HepG2 (cell line): ENCODE data around the gene HES3. TPM values are rescaled to one million over a fixed set of nuclear protein-coding genes. Genes with fewer than 3 reads are reported as not detected.

Experiments
- ATAC-seq: fragments of 200-7000 bp; cut with Tn5 transposase; 3 replicates; pipeline ENCODE4 v1.9.1; 2020; ENCODE audit warnings: mild to moderate bottlenecking, moderate library complexity
- BruUV-seq: library from RNA; stranded (reverse); fragments of 400-500 nt; replicated peaks from 2 replicates; lab custom pipeline; 2021; lab: Mats Ljungman, UMichigan
- CTCF ChIA-PET: fragments of 300-600 bp; formaldehyde crosslinking; extraction: SDS; loops from one replicate; lab custom pipeline; 2021; ENCODE audit warnings: low total read pairs, inconsistent platforms, low intra/inter-chr PET ratio; lab: Yijun Ruan, JAX
- POLR2A ChIA-PET: fragments of 350-600 bp; sonication (Branson Sonifier 250); formaldehyde crosslinking; loops from one replicate; lab custom pipeline; 2020; ENCODE audit warnings: antibody characterized with exemption, inconsistent platforms; lab: Yijun Ruan, JAX
- DNase-seq: peaks from one replicate; pipeline ENCODE4 v3.0.0-alpha.2; 2015; ENCODE audit warnings: low spot score
- FAIRE-seq: peaks from 3 replicates; lab custom pipeline; 2011; peaks lifted over from hg19 to GRCh38; lab: Jason Lieb, UNC
- H2AFZ ChIP-seq: one replicate; pipeline ENCODE4 v1.6.1; 2011; ENCODE audit warnings: low read length, inconsistent platforms
- H3K27ac ChIP-seq: fragments of 300-600 bp; 3 replicates; pipeline ENCODE4 v1.8.0; 2011; ENCODE audit warnings: mixed run types, mild to moderate bottlenecking, mixed read lengths, low read length, inconsistent platforms; ENCODE audit not compliant: insufficient read depth; ENCODE audit errors: extremely low read length
- H3K27me3 ChIP-seq, 2 experiments: fragments of 200-600 bp in 1 of 2; 2 replicates in 1 of 2; 3 replicates in 1 of 2; pipeline versions ENCODE4 v1.6.0 to v1.8.0; 2011; ENCODE audit warnings: low read length in 2 of 2, mild to moderate bottlenecking in 2 of 2, moderate library complexity in 2 of 2, inconsistent platforms in 1 of 2; ENCODE audit not compliant: insufficient read depth in 2 of 2, control insufficient read depth in 1 of 2
- H3K36me3 ChIP-seq, 2 experiments: fragments of 200-600 bp in 1 of 2; replicated peaks in 1 of 2; 2 replicates in 1 of 2; 3 replicates in 1 of 2; pipeline versions ENCODE4 v1.5.1 to v1.8.0; 2011; ENCODE audit warnings: low read length in 2 of 2, inconsistent platforms in 1 of 2; ENCODE audit not compliant: insufficient read depth in 2 of 2, control insufficient read depth in 1 of 2
- H3K4me1 ChIP-seq: 2 replicates; pipeline ENCODE4 v1.5.1; 2012; ENCODE audit warnings: low read length, inconsistent platforms; ENCODE audit not compliant: insufficient read depth
- H3K4me2 ChIP-seq: 2 replicates; pipeline ENCODE4 v1.6.0; 2011; ENCODE audit warnings: low read depth, low read length, inconsistent platforms
- H3K4me3 ChIP-seq, 3 experiments: fragments of 200-600 bp in 1 of 3; sonication (generic), shearing (Covaris generic) in 1 of 3; replicated peaks in 1 of 3; 2 replicates each; pipeline ENCODE4 v1.5.1; 2011 to 2016; ENCODE audit warnings: low read length in 3 of 3, inconsistent platforms in 2 of 3, low read depth in 2 of 3, mild to moderate bottlenecking in 2 of 3, control low read depth in 1 of 3, mixed read lengths in 1 of 3; ENCODE audit not compliant: insufficient read depth in 1 of 3
- H3K79me2 ChIP-seq: one replicate; pipeline ENCODE4 v1.6.1; 2011; ENCODE audit warnings: low read length, inconsistent platforms; ENCODE audit not compliant: insufficient read depth
- H3K9ac ChIP-seq: 2 replicates; pipeline ENCODE4 v1.6.0; 2011; ENCODE audit warnings: mild to moderate bottlenecking, low read depth, low read length, inconsistent platforms; ENCODE audit not compliant: insufficient read depth
- H3K9me3 ChIP-seq: 2 replicates; pipeline ENCODE4 v1.5.1; 2012; ENCODE audit warnings: mild to moderate bottlenecking, low read length
- H4K20me1 ChIP-seq: 2 replicates; pipeline ENCODE4 v1.6.0; 2011; ENCODE audit warnings: inconsistent platforms, mild to moderate bottlenecking, low read length, moderate library complexity; ENCODE audit not compliant: insufficient read depth
- BHLHE40 ChIP-seq: IDR thresholded peaks from 2 replicates; pipeline ENCODE4 v1.6.1; 2011; ENCODE audit warnings: low read length, improper control_type of control experiment
- GATAD2A ChIP-seq: IDR thresholded peaks from 2 replicates; pipeline ENCODE4 v1.6.1; 2016
- LBX2 ChIP-seq: sonication (generic); formaldehyde crosslinking; IDR thresholded peaks from 2 replicates; pipeline ENCODE4 v1.5.0; 2020; ENCODE audit warnings: missing genetic modification reagents, mild to moderate bottlenecking, borderline replicate concordance
- MED13 ChIP-seq: sonication (generic); formaldehyde crosslinking; IDR thresholded peaks from 2 replicates; pipeline ENCODE4 v1.5.0; 2020; ENCODE audit warnings: missing genetic modification reagents
- POGK ChIP-seq: sonication (generic); formaldehyde crosslinking; conservative IDR thresholded peaks from 2 replicates; pipeline ENCODE4 v1.8.0; 2022; ENCODE audit warnings: mild to moderate bottlenecking, moderate library complexity, missing genetic modification reagents
- RBFOX2 ChIP-seq: fragments of 200-400 bp; formaldehyde crosslinking; IDR thresholded peaks from 2 replicates; pipeline ENCODE4 v1.6.1; 2017; ENCODE audit warnings: low read depth, mild to moderate bottlenecking, low read length
- SOX13 ChIP-seq, 3 experiments: fragments of 450-650 bp in 1 of 3; sonication (generic) in 1 of 3; formaldehyde crosslinking in 1 of 3; IDR thresholded peaks in 2 of 3; conservative IDR thresholded peaks in 1 of 3; 2 replicates each; pipeline versions ENCODE4 v1.5.0 to v1.6.1; 2016 to 2020; ENCODE audit warnings: antibody characterized with exemption in 1 of 3, mild to moderate bottlenecking in 1 of 3, missing compliant biosample characterization in 1 of 3, missing genetic modification reagents in 1 of 3, moderate library complexity in 1 of 3
- ZNF138 ChIP-seq: sonication (generic); formaldehyde crosslinking; IDR thresholded peaks from 2 replicates; pipeline ENCODE4 v1.5.0; 2020; ENCODE audit warnings: mild to moderate bottlenecking, low read depth, missing genetic modification reagents
- ZNF383 ChIP-seq: sonication (generic); formaldehyde crosslinking; IDR thresholded peaks from 2 replicates; pipeline ENCODE4 v1.4.0; 2020; ENCODE audit warnings: missing genetic modification reagents, mild to moderate bottlenecking, borderline replicate concordance
- ZNF576 ChIP-seq: sonication (generic); formaldehyde crosslinking; IDR thresholded peaks from 2 replicates; pipeline ENCODE4 v1.4.0; 2020; ENCODE audit warnings: mild to moderate bottlenecking, missing genetic modification reagents
- ZNF691 ChIP-seq: sonication (generic); formaldehyde crosslinking; IDR thresholded peaks from 2 replicates; pipeline ENCODE4 v1.4.0; 2020; ENCODE audit warnings: missing genetic modification reagents, low read depth, mild to moderate bottlenecking, borderline replicate concordance
- WGBS: methylation state at CpG from one replicate; pipeline ENCODE4 v1.1.6; 2017; ENCODE audit warnings: low lambda C conversion rate; 5-methylcytosine and 5-hydroxymethylcytosine counted together
- in situ Hi-C: cut with HindIII; loops from 2 replicates; pipeline ENCODE4 v1.10.0; 2017; ENCODE audit warnings: low pct_unique_long_range_greater_than_20kb; ENCODE audit not compliant: extremely low pct_ligation_motif_present
- intact Hi-C: fragments of 100-400 bp; cut with micrococcal nuclease; formaldehyde crosslinking; loops from one replicate; pipeline ENCODE4 v1.10.0; 2022; ENCODE audit not compliant: unreplicated experiment
- polyA plus RNA-seq, 8 experiments: library from polyadenylated mRNA; depleted of rRNA in 3 of 8; stranded (reverse) in 7 of 8; unstranded in 1 of 8; fragments of >200 nt; fragmentation: Illumina TruSeq in 4 of 8; extraction: Trizol in 4 of 8; gene quantifications; 2 replicates each; pipeline versions ENCODE4 v1.2.1 to v1.2.3, GENCODE V29; 2011 to 2016; ENCODE audit warnings: low read depth in 4 of 8, missing spikeins in 1 of 8, mixed read lengths in 1 of 8; ENCODE audit not compliant: insufficient read depth in 1 of 8
- total RNA-seq, 5 experiments: library from RNA; depleted of rRNA; stranded (reverse); fragments of >200 nt; fragmentation: Illumina TruSeq; extraction: Trizol; gene quantifications; 2 replicates each; pipeline ENCODE4 v1.2.3, GENCODE V29; 2016; ENCODE audit warnings: low read depth in 1 of 5

The HES3 gene
- total and polyA plus RNA-seq, 2 of the 13 experiments (the other 11 are each of a cell fraction or from before 2014, with no cell fraction given): not detected

- TF ChIP-seq SOX13 (IDR thresholded peaks at IDR 0.05) (no peak), SOX13 (CRISPR knock-in tag; conservative IDR thresholded peaks at IDR 0.05 in 1 of 2, IDR thresholded peaks at IDR 0.05 in 1 of 2) (no peak)
- TF ChIP-seq, all 625 proteins: peak for 0
Observed at GRCh38 chr1:6285336-6285735, 41.4 kb downstream of the HES3 start (continued).

- WGBS: 95% methylated on average over 8 of the region's 8 CpGs
- intact Hi-C loops: no loop called here
- Histone ChIP-seq H3K79me2 (no peaks in the 10 kb centered on the region), H4K20me1 (no peaks in the 10 kb centered on the region), H3K4me2 (no peak overlapping the region), H3K27me3 (no peaks in the 10 kb centered on the region), H3K36me3 (peaks cover 1 to 16% of the 10 kb centered on the region in 2 experiments; a peak in 4 of 5 replicates), H2AFZ (no peak overlapping the region), H3K9ac (no peak overlapping the region), H3K27ac (no peak overlapping the region), H3K9me3 (no peaks in the 10 kb centered on the region), H3K4me3 (no peak overlapping the region), H3K4me1 (peaks cover 17% of the 10 kb centered on the region)
- FAIRE-seq: no peak
- ChIA-PET CTCF (no interaction called here), POLR2A (no interaction called here)
- ATAC-seq: no peak
- BruUV-seq: no TSS peak
- TF ChIP-seq LBX2 (CRISPR knock-in tag): no peak
- no peak for TF ChIP-seq MED13 (CRISPR knock-in tag)
- TF ChIP-seq RBFOX2: no peak
- TF ChIP-seq ZNF138 (CRISPR knock-in tag): no peak
- no peak for TF ChIP-seq GATAD2A (CRISPR knock-in tag)
- TF ChIP-seq ZNF576 (CRISPR knock-in tag): no peak
- no peak for TF ChIP-seq ZNF691 (CRISPR knock-in tag)
- TF ChIP-seq ZNF383 (CRISPR knock-in tag): no peak
- TF ChIP-seq POGK (CRISPR knock-in tag): no peak
- no peak for TF ChIP-seq BHLHE40
- DNase-seq: no peak
- in situ Hi-C loops: no loop called here
Observed at GRCh38 chr1:6286266-6286665, 42.3 kb downstream of the HES3 start.
